Neuron (in vitro differentiated cells): Measurements from ENCODE around the gene HOXA10.

ENCODE experiments used
- H2AFZ ChIP-seq: one replicate; pipeline ENCODE4 v1.6.1; 2013; ENCODE audit warnings: low read depth, mild to moderate bottlenecking, inconsistent platforms, low read length, moderate library complexity
- H3K27me3 ChIP-seq: one replicate; pipeline ENCODE4 v1.6.1; 2013; ENCODE audit warnings: low read length; ENCODE audit not compliant: insufficient read depth
- H3K36me3 ChIP-seq: one replicate; pipeline ENCODE4 v1.6.1; 2013; ENCODE audit warnings: low read length; ENCODE audit not compliant: insufficient read depth
- H3K4me1 ChIP-seq: one replicate; pipeline ENCODE4 v1.6.1; 2013; ENCODE audit warnings: low read length; ENCODE audit not compliant: insufficient read depth
- H3K4me3 ChIP-seq: 2 replicates; pipeline ENCODE4 v1.5.1; 2013; ENCODE audit warnings: mild to moderate bottlenecking, low read length, moderate library complexity
- H3K9me3 ChIP-seq: one replicate; pipeline ENCODE4 v1.6.1; 2013; ENCODE audit warnings: low read length

The HOXA10 gene

DNA sequence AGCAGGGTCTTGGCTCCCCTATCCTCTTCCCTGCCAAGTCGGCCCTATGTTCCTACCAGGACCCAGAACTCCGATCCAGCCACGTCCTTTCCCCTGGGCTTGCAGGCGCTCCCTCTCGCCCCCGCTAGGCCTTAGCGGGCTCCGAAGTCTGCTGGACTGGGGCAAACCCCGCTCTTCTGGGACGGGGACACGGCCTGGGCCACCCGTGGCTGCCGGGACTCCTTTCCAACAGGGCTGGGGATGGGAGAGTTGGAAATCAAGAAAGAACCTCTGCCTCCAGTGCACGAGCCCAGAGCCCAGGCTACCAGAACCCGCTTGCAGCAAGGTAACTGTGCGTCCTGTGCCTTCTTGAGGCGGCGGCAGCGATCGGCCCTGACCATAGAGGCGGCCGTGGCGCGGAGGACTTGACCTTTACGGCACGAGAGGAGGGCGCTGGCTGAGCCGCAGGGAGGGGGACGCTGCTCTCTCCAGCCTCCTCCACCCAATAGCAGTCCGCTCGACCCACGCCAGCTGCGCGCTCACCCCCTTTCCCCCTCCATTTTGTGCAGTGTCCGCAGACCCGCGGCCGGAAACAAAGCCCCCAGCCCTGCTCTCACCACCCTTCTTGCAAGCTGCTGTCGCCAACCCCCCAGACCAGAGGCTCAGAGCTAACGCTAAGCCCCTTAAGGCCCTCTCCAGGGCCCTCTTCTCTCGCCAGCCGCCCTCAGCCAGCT lies 17.9 kb upstream of the HOXA10 start:
- H3K36me3 ChIP-seq: no peaks in the 10 kb centered on the region
- no peak overlapping the region for H2AFZ ChIP-seq
- H3K4me1 ChIP-seq: no peaks in the 10 kb centered on the region
- H3K4me3 ChIP-seq: no peak overlapping the region
- no peaks in the 10 kb centered on the region for H3K9me3 ChIP-seq
- H3K27me3 ChIP-seq: peaks cover 88% of the 10 kb centered on the region

GRCh38 chr7:27191161-27191731 lies 17.1 kb upstream of the HOXA10 start:
- Histone ChIP-seq H3K4me3 (no peak overlapping the region), H3K4me1 (no peaks in the 10 kb centered on the region), H2AFZ (no peak overlapping the region), H3K9me3 (no peaks in the 10 kb centered on the region), H3K27me3 (peaks cover 95% of the 10 kb centered on the region), H3K36me3 (no peaks in the 10 kb centered on the region)

DNA sequence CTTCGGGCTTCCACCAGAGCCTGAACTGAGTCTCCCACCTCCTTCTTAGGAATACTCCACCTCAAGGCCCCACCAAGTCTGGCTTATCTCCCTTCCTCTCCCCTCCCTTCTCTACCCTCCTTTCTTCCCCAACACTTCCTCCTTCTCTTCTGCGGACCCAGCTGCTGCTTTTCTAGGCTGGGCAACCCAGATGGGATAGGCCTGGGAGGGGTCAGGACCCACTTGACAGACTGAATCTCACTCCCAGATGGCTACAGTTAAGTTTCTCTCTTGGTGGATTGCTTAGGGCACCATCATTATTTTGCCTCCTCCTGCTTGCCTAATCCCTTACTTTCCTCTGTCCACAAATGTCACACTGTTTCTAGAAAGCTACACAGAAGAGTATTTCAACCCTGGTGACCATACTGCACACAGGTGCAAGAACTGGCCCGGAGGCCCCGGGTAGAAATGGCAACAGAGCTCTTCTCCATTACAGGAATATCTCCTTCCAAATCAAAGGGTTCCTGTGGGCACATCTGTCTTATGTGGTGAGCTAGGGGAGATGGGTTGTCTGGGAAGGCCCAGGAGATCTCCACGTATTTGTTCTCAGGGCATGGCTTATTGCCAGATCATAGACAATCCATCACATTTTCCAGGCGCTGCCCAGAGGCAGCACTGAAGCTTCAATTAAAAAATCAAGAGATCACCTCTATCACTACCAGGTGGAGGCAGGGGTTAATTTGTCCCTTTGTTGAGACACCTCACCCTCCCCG lies 16.1 kb upstream of the HOXA10 start:
- peaks cover 100% of the 10 kb centered on the region for H3K27me3 ChIP-seq

DNA sequence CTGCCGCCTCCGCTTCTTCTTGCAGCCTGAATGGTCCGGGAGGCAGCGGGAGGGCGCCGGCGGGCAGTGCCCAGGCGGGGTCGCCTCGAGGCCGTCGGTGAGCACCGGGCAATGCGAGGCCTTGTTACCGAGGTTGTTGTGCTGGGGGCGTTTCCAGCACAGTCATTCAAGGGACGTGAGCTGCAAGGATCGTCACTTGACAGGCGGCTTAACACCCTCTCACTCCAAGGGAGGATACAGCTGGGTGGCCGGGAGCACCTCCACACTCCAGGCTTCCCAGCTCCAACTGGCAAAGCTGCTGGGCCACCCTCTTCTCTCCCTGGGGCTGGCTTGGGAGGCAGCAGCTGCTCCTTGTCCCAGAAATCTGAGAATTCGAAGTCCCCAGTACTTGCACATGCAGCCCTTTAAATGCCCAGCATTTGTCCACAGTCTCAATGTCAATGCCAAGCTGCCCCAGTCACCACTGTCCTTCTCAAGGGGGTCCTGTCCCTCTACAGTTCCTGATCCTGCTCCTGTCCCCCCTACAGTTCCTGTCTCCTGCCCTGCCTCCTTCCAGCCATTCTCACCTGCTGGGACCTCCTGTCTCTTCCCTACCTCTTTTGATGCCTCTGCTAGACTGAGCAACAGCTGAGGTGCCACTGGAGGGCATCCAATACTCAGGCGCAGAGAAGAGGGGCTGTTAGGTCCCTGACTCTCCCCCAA lies 15.3 kb upstream of the HOXA10 start:
- H2AFZ ChIP-seq: no peak overlapping the region
- H3K36me3 ChIP-seq: no peaks in the 10 kb centered on the region
- H3K4me3 ChIP-seq: no peak overlapping the region
- H3K4me1 ChIP-seq: peaks cover 3% of the 10 kb centered on the region
- no peaks in the 10 kb centered on the region for H3K9me3 ChIP-seq
- peaks cover 100% of the 10 kb centered on the region for H3K27me3 ChIP-seq

More for the DNA sequence above, 16.1 kb upstream of the HOXA10 start:
- no peaks in the 10 kb centered on the region for H3K36me3 ChIP-seq
- H3K4me3 ChIP-seq: no peak overlapping the region
- H3K9me3 ChIP-seq: no peaks in the 10 kb centered on the region
- H3K4me1 ChIP-seq: no peaks in the 10 kb centered on the region
- no peak overlapping the region for H2AFZ ChIP-seq

DNA sequence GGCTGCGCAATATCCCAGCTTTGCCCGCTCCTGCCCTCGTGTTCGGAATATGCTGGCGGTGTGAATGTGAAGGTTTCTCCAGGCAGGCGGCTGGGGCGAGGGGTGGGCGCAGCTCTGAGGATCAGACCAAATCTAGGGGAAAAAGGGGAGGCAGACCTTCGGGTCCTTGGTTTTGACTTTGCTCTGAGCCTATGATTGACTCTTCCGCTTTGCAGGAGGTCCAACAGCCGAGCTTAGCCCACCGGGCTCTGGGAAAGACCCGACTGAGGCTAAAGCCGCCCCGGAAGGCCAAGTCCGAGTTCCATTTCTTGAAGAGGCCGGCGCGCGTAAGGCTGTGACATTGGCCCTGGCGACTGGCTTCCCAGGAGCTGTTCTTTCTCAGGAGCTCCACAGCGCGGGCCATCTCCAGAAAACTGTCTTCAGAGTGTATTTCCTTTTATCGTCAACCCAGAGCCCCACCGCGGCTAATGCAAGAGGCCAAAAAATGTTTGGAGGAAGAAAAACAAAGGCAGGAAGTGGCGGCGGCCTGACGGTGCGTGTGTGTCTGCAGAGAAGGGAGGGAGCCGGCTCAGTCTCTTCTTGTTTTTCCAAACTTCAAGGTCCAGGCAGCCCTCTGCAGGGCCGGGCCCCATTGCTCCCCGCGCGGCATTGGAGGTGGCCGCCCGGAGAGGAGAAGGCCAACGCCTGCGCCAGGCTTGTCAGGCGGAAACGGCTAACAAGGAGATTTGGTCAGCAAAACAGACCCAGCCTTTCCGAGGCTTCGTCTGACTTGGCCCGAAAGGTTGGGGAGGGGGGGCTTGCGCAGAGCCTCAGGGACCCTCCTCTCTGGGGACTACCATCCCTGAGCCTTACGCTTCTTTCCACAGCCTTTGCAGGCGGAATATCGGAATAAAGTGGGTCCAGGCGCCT lies 14.5 kb upstream of the HOXA10 start:
- peaks cover 3% of the 10 kb centered on the region for H3K4me1 ChIP-seq
- no peaks in the 10 kb centered on the region for H3K36me3 ChIP-seq
- H3K27me3 ChIP-seq: peaks cover 98% of the 10 kb centered on the region
- H2AFZ ChIP-seq: no peak overlapping the region
- H3K4me3 ChIP-seq: no peak overlapping the region
- H3K9me3 ChIP-seq: no peaks in the 10 kb centered on the region

GRCh38 chr7:27187475-27188385 lies 13.6 kb upstream of the HOXA10 start:
- Histone ChIP-seq H3K27me3 (peaks cover 98% of the 10 kb centered on the region), H3K4me3 (no peak overlapping the region)

GRCh38 chr7:27186668-27187474 lies 12.8 kb upstream of the HOXA10 start:
- H2AFZ ChIP-seq: no peak overlapping the region
- no peaks in the 10 kb centered on the region for H3K9me3 ChIP-seq
- no peak overlapping the region for H3K4me3 ChIP-seq
- peaks cover 3% of the 10 kb centered on the region for H3K4me1 ChIP-seq
- H3K27me3 ChIP-seq: peaks cover 98% of the 10 kb centered on the region
- H3K36me3 ChIP-seq: no peaks in the 10 kb centered on the region

More at GRCh38 chr7:27187475-27188385, 13.6 kb upstream of the HOXA10 start:
- H3K4me1 ChIP-seq: peaks cover 3% of the 10 kb centered on the region
- no peaks in the 10 kb centered on the region for H3K9me3 ChIP-seq
- H3K36me3 ChIP-seq: no peaks in the 10 kb centered on the region
- H2AFZ ChIP-seq: no peak overlapping the region

DNA sequence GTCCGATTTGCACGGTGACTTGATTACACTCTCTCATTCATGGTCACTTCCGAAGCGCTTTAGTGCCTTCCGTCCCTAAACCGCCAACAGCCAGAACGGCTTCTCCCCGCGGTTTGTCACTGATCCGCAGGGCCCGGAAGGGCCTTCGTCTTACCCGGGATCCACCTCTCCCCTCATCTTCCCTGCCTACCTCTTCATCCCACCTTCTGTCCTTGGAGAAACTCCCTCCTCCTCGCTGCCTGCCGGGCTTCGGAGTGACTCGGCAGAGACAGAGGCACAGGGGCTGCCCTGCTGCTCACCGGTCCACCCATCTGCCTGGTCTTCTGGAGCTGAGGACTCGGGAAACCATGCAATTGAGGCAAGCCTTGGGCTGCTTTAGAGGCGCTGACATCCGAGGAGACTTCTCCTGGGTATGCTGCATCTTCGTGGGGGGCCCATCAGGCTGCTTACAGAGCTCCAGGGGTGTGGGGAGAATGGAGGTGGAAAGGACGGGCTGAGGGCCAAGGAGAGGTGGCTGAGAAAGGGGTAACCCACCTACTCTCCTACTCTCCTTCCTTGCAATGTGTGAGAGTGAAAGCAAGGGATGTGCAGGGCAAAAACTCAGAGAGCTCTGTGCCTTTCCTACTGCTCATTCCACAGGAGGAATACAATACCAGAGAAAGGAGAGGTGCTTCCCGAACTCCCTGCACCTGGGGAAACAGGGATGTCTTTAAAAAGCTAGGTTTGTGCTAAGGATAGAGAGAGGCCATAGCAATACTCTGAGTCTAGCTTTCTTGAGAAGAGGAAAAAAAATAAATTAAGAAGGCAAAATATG lies 11.9 kb upstream of the HOXA10 start:
- H3K9me3 ChIP-seq: no peaks in the 10 kb centered on the region
- peaks cover 3% of the 10 kb centered on the region for H3K4me1 ChIP-seq
- H2AFZ ChIP-seq: no peak overlapping the region
- H3K27me3 ChIP-seq: peaks cover 97% of the 10 kb centered on the region
- H3K4me3 ChIP-seq: no peak overlapping the region
- H3K36me3 ChIP-seq: no peaks in the 10 kb centered on the region

DNA sequence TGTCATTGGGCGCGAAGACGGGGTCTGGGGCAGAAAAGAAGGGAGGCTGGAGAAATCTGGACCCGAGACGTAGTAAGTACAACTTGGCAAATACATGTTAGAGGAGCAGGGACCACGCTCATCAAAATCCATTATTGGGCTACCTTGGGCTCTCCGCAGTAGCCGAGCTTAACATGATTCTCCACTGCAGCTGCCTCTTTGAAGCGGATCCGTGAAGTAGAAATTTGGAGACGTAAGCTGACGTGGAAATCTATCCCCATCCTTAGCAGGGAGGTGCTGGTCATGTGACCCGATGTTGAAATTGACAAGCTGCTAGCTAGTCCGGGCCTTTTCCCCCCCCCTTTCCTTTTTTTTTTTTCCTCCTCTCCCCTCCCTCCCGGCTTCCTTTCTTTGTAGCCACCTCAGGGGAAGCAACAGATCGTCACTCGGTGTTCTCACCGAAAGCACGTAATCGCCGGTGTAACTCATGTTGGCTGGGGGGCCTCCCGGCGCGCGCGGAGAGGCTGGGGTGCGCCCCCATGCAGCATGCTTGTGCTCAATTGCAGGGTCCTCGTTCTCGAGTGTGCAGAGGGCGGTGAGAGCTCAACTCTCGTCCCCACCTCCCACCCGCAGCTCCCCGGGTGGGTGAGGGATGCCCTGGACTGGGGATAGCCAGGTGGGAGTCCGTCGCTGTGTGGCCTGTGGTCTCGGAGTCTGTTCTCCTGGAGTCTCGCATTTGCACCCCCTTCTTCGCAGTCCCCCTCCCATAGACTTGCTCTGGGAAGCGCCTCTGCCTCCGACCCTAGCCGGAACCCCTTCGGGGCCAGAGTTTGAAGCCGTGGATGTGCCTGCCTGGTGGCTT lies 11.1 kb upstream of the HOXA10 start, which contains the start of gene HOXA11:
Gene HOXA11 (minus strand): TSS at position 220 of the 841 bp plus-strand sequence. CDS start 88 bp downstream, at position 132.
- Histone ChIP-seq H2AFZ (peak within 1 kb of the TSS; percentile 91), H3K9me3 (no peaks in the 10 kb centered on the region), H3K36me3 (no peaks in the 10 kb centered on the region), H3K4me3 (peak within 1 kb of the TSS; percentile 37), H3K4me1 (peaks cover 3% of the 10 kb centered on the region), H3K27me3 (peaks cover 96% of the 10 kb centered on the region)
